SK-N-MC (cell line): ENCODE results near the gene SLC22A13.
"Not testable (repeated sequence)": the region's sequence is repeated elsewhere in the genome, so short reads cannot be mapped to it uniquely, and the experiment has no call there.

Experiments
- DNase-seq: peaks from one replicate; pipeline ENCODE4 v3.0.0-alpha.2; 2011; ENCODE audit warnings: low read depth, low spot score
- H3K27ac ChIP-seq: fragments of 200-600 bp; sonication (generic); 2 replicates; pipeline ENCODE4 v1.5.1; 2016; ENCODE audit warnings: mixed run types
- H3K36me3 ChIP-seq: fragments of 200-600 bp; sonication (generic); 2 replicates; pipeline ENCODE4 v1.6.1; 2017; ENCODE audit warnings: antibody characterized with exemption, low read length, mixed read lengths; ENCODE audit not compliant: insufficient read depth
- H3K4me3 ChIP-seq: fragments of 200-600 bp; sonication (generic); 2 replicates; pipeline ENCODE4 v1.5.1; 2016
- H3K9ac ChIP-seq: fragments of 200-600 bp; sonication (generic); 2 replicates; pipeline ENCODE4 v1.8.0; 2017; ENCODE audit warnings: mixed run types, mixed read lengths; ENCODE audit not compliant: insufficient read length
- H3K9me3 ChIP-seq: fragments of 200-600 bp; sonication (generic); 2 replicates; pipeline ENCODE4 v1.6.1; 2017; ENCODE audit warnings: low read depth, mild to moderate bottlenecking, antibody characterized with exemption, low read length, moderate library complexity, mixed read lengths
- EZH2 ChIP-seq: fragments of 200-600 bp; sonication (generic); IDR thresholded peaks from one replicate; pipeline ENCODE4 v1.6.1; 2017; ENCODE audit warnings: antibody characterized with exemption
- FOXP2 ChIP-seq: optimal IDR thresholded peaks from 2 replicates; pipeline ENCODE3; 2011; ENCODE audit warnings: mild to moderate bottlenecking, moderate library complexity; ENCODE audit not compliant: insufficient read depth; ENCODE audit errors: extremely low read length, control extremely low read depth
- POLR2AphosphoS5 ChIP-seq: IDR thresholded peaks from 2 replicates; pipeline ENCODE4 v1.6.1; 2012; ENCODE audit warnings: mild to moderate bottlenecking, low read depth, low read length, borderline replicate concordance

The SLC22A13 gene

DNA sequence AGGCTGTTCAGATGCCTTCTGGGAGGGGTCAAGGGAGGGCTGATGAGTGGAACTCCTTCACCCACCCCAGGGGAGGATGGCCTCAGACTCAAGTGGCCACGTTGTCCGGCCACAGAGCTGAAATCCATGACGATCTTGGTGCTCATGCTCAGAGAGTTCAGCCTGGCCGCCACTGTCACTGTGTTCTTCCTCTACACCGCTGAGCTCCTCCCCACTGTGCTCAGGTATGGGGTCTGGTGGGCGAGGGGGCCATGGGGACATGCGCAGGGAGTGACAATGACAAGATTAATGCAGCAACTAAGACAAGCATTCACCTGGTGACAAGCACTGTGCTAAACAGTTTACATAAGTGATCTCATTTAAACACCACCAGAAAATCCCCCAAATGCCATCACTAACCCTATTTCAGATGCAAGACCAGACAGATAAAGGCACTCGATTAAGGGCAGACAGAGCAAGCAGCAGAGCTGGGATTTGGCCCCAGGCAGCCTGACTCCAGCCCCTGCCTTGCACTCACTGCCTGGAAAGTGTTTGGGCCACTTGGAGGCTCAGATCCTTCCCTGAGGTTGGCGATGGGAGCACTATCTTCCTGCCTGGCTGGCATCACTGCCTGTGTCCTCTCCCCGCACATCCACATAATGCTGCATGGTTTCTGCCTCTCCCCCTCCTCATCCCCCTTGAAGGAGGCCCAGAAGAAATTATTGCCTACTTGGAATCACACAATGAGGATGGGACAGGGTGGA lies 50.0 kb downstream of the SLC22A13 start:
- Histone ChIP-seq H3K9ac (no peak overlapping the region), H3K36me3 (no peaks in the 10 kb centered on the region), H3K4me3 (no peak overlapping the region), H3K9me3 (no peaks in the 10 kb centered on the region), H3K27ac (no peak overlapping the region)
- no peak for TF ChIP-seq FOXP2
- no peak for DNase-seq

DNA sequence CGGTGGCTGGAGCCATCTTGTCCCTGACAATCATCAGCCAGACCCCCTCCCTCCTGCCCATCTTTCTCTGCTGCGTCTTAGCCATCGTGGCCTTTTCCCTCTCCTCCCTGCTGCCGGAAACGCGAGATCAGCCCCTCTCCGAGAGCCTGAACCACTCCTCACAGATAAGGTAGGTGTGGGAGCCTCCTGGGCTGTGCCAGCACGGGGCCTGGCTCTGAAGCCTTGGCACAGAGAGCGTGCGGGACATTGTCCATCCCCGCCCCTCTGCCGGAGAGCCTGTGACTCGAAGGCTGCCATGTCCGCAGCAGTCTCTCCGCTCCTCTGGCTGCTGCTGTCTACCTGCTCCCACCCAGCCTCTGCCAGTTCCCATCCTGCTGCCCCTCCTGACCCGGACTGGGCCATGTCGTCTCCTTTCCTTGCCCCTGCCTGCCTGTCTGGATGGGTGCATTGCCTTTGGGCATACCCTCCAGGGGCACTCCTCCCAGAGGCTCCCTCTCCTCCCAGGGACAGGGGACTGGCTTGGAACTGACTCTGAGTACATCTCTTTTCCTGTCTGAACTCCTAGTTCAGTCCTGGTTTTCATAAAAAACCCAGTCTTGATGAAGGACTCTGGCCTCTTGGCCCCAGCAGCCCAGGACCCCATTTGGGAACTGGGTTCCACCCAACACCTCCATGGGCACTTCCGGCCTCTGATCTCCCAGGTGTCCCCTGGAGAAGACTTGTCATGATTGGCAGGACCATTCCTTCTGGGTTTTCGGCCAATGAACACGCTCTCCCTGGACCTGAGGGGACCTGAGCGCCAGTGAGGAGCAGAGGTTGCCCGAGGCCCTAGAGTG lies 51.0 kb downstream of the SLC22A13 start:
- H3K27ac ChIP-seq: no peak overlapping the region
- H3K9me3 ChIP-seq: no peaks in the 10 kb centered on the region
- no peaks in the 10 kb centered on the region for H3K36me3 ChIP-seq
- TF ChIP-seq FOXP2: no peak
- no peak for TF ChIP-seq EZH2
- no peak for TF ChIP-seq POLR2AphosphoS5
- H3K9ac ChIP-seq: no peak overlapping the region
- DNase-seq: no peak
- no peak overlapping the region for H3K4me3 ChIP-seq

DNA sequence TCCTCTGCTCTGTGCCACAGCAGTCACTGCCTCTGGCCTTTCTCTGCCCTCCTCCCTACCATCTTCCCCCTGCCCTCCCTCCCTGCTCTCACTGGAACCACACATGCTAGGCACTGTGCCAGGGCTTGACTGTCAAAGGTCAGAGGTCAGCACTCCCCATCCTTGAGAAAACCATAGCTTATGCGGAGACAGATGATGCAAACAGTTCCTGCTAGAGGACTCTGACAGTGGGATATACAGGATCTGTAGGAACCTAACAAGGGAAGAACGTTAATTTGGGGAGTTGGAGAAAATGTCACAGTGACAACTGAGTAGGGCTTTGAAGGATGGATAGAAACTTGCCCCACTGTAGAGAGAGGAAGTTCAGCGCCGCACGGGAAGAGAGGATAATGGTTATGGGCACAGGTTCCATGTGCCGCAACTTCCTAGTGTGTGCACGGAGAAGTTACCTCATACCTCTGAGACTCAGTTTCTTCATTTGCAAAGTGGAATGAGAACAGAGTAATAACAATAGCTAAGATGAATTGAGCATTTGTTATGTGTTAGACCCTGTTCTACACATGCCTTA lies 51.7 kb downstream of the SLC22A13 start:
- no peak for DNase-seq
- H3K9ac ChIP-seq: no peak overlapping the region
- H3K36me3 ChIP-seq: no peaks in the 10 kb centered on the region
- no peak overlapping the region for H3K27ac ChIP-seq
- H3K4me3 ChIP-seq: no peak overlapping the region
- H3K9me3 ChIP-seq: no peaks in the 10 kb centered on the region
- TF ChIP-seq EZH2 (no peak), POLR2AphosphoS5 (no peak), FOXP2 (no peak)

DNA sequence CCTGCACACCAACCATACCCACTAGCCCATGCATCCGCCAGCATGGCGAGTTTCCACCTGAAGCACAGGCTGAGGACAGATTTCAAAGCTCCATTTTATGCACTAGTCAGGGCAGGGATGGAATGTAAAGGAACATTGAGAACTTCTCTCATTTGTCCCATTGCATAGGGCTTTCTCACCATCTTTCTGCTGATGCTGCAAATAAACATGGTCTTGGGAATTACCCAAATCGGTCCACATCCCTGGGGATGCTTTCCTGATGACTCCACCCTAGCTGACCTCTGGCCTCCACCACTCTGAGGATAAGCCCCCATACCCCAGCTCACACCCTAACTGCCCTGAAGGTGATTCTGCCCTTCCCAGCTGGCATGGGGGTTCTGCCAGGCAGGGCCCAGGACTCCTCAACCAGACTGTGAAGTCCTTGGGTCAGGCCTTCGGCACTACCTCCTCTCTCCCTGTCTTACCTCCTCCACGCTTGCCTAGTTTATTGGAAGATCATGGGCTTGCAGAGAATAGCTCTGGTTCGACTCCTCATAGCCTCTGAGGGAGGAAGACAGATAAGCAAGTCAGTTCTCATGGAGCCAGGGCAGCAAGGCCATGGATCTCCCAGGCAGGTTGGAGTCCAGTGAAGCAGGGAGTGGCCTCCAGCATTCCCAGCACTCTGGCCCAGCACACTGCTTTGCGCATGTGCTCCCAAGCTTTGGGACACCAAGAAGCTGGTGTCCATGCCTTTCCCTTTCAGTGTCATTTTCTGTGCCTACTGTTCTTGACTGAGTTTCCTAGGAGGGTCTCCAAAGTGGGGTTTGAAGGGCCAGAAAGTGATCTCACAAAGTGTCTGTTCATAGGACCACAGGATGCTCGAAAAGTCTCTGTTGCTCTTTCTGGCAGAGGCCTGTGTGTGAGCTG lies 53.4 kb downstream of the SLC22A13 start:
- Histone ChIP-seq H3K27ac (no peak overlapping the region), H3K9me3 (no peaks in the 10 kb centered on the region), H3K4me3 (no peak overlapping the region), H3K9ac (no peak overlapping the region), H3K36me3 (no peaks in the 10 kb centered on the region)
- DNase-seq: no peak
- no peak for TF ChIP-seq FOXP2
- no peak for TF ChIP-seq POLR2AphosphoS5
- no peak for TF ChIP-seq EZH2

DNA sequence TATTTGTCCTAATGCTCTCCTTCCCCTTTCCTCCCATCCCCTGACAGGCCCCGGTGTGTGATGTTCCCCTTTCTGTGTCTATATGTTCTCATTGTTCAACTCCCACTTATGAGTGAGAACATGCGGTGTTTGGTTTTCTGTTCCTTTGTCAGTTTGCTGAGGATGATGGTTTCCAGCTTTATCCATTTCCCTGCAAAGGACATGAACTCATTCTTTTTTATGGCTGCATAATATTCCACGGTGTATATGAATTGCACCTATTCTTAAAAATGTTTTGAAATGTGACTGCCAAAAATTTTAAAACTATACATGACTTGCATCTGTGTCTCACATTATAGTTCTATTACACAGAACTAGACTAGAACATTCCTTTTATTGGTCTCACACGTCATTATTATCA lies 55.0 kb downstream of the SLC22A13 start:
- H3K9me3 ChIP-seq, H3K4me3 ChIP-seq, DNase-seq, H3K27ac ChIP-seq, H3K36me3 ChIP-seq, H3K9ac ChIP-seq: not testable (repeated sequence)

DNA sequence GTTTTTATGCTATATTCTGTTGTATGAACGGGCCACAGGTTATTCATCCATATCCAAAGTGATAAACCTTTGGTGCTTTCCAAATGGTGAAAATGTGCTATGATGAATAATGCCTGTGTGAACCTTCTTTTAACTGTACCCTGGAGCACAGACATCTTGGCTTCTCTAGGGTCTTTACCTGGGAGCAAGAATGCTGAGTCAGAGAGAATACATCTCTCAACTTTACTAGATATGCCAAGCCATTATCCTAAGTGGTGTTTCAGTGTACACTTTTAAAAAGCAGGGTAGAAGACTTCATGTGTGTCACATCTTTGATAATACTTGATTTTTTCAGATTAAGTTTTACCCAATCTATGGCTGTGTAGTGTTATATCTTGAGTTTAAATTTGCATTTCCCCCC lies 57.4 kb downstream of the SLC22A13 start:
- Histone ChIP-seq H3K36me3 (no peaks in the 10 kb centered on the region), H3K9ac (no peak overlapping the region), H3K4me3 (no peak overlapping the region), H3K9me3 (no peaks in the 10 kb centered on the region), H3K27ac (no peak overlapping the region)
- TF ChIP-seq POLR2AphosphoS5 (no peak), EZH2 (no peak), FOXP2 (no peak)
- no peak for DNase-seq

DNA sequence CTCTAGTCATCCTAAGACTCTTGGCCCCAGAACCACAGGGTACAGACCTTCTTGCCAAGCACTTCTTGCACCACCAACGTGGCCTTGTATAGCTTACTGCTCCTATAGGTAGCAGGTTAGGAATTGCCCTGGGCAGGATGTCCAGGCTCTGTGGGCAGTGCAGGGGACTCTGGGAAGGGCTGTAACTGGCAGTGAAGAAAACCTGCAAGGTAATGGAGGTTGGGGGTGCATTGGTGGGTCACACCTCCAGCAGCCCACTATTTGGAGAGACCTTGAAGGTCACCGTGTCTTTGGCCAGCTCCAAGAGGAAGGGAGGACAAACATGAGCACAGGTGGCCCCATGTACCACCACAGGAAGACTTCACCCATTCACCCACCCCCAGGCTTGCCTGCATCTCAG lies 59.6 kb downstream of the SLC22A13 start:
- DNase-seq: no peak
- TF ChIP-seq FOXP2 (no peak), EZH2 (no peak), POLR2AphosphoS5 (no peak)
- Histone ChIP-seq H3K27ac (no peak overlapping the region), H3K4me3 (no peak overlapping the region), H3K9ac (no peak overlapping the region), H3K36me3 (no peaks in the 10 kb centered on the region), H3K9me3 (no peaks in the 10 kb centered on the region)

DNA sequence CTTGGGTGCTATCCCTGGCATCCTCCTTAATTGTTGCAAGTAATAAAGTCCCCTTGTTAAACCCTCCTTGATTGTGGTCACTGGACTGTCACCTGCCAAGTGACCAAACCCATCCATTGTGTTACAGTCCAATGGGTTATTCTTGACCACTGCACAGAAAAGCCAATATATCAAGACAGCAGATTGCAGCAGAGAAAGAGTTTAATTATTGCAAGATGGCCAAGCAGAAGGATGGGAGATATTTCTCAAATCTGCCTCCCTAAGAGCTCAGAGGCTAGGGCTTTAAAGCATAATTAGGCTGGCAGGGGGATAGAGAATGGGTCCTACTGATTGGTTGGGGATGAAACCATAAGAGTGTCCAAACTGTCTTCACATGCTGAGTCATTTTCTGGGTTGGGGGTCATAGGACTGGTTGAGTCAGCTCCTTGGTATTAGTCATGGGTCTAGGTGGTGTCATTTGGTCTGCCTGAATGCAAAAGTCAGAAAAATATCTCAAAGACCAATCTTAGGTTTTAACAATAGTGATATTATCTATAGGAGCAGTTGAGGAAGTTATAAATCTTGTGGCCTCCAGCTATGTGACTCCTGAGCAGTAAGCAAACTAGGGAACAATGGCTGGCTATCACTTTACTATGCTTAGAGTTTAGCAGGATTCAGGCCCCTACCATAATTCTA lies 61.9 kb downstream of the SLC22A13 start:
- TF ChIP-seq FOXP2 (no peak), POLR2AphosphoS5 (no peak), EZH2 (no peak)
- no peak overlapping the region for H3K4me3 ChIP-seq
- DNase-seq: no peak
- H3K9me3 ChIP-seq: no peaks in the 10 kb centered on the region
- no peak overlapping the region for H3K9ac ChIP-seq
- no peak overlapping the region for H3K27ac ChIP-seq
- no peaks in the 10 kb centered on the region for H3K36me3 ChIP-seq
